Adrenal gland (tissue), 12 donors: ENCODE measurements around the gene PIK3CB. TPM values are rescaled to one million over a fixed set of nuclear protein-coding genes. Genes with fewer than 3 reads are reported as not detected.

ENCODE experiments used
- DNase-seq, 7 donors: peaks; one replicate each; pipeline ENCODE4 v3.0.0-alpha.2; 2019 to 2020
- H3K27ac ChIP-seq, 5 donors: fragments of 200-600 bp; sonication (generic) in 4 of 5; 1 replicate in 3 of 5; 2 replicates in 2 of 5; pipeline versions ENCODE4 v1.5.1 to v1.8.0; 2016 to 2020; ENCODE audit warnings: mild to moderate bottlenecking in 1 of 5
- H3K27me3 ChIP-seq: fragments of 200-600 bp; 2 replicates; pipeline ENCODE4 v1.8.0; 2021
- H3K36me3 ChIP-seq, 2 donors: fragments of 200-600 bp; replicated peaks in 1 of 2; 1 replicate in 1 of 2; 2 replicates in 1 of 2; pipeline versions ENCODE4 v1.5.1 to v1.8.0; 2018 to 2022
- H3K4me1 ChIP-seq, 2 donors: fragments of 200-600 bp; replicated peaks in 1 of 2; 1 replicate in 1 of 2; 2 replicates in 1 of 2; pipeline versions ENCODE4 v1.5.1 to v1.8.0; 2018 to 2021
- H3K4me3 ChIP-seq, 4 donors: fragments of 200-600 bp; sonication (generic) in 3 of 4; one replicate each; pipeline ENCODE4 v1.5.1; 2016 to 2018
- H3K9me3 ChIP-seq, 3 donors: fragments of 200-600 bp; sonication (generic) in 1 of 3; replicated peaks in 1 of 3; 1 replicate in 2 of 3; 2 replicates in 1 of 3; pipeline versions ENCODE4 v1.5.1 to v1.8.0; 2016 to 2021
- POLR2A ChIP-seq, 2 donors: fragments of 450-650 bp; IDR thresholded peaks; one replicate each; pipeline ENCODE4 v1.6.1; 2017; ENCODE audit warnings: antibody characterized with exemption in 2 of 2, mild to moderate bottlenecking in 2 of 2, moderate library complexity in 1 of 2
- WGBS, 4 donors: extraction: QIAGEN DNeasy Blood & Tissue Kit in 2 of 4; methylation state at CpG; one replicate each; pipeline versions ENCODE4 v1.1.5 to v1.1.7; 2013 to 2017; 5-methylcytosine and 5-hydroxymethylcytosine counted together
- intact Hi-C, 2 donors: fragments of 100-400 bp; cut with DNase I; formaldehyde crosslinking; loops; one replicate each; pipeline versions ENCODE4 v1.14.1 to v1.15.0; 2022 to 2023
- polyA plus RNA-seq, 3 donors: library from polyadenylated mRNA; stranded (reverse); fragments of 200-250 nt in 2 of 3; fragments of 350-450 nt in 1 of 3; fragmentation: Illumina TruSeq in 1 of 3; extraction: RNeasy Lipid Tissue Mini Kit (QIAGEN cat#74804) in 1 of 3; gene quantifications; one replicate each; pipeline ENCODE4 v1.2.3, GENCODE V29; 2013 to 2014
- total RNA-seq, 9 donors: library from RNA; depleted of rRNA in 4 of 9; stranded (reverse); fragments of >200 nt in 4 of 9; fragments of 120-200 nt in 1 of 9; fragmentation: NEBNext Ultra II Directional in 1 of 9; extraction: Animal tissue kit (Norgen Biotek cat#: 25700) in 1 of 9; gene quantifications; one replicate each; pipeline versions ENCODE4 v1.1.0 to v1.2.4, GENCODE V29; 2013 to 2023
- TF ChIP-seq, protein P1 (sequence below), 6 experiments: fragments of 450-650 bp in 4 of 6; fragments of 200-600 bp in 2 of 6; sonication (generic) in 1 of 6; IDR thresholded peaks; 1 replicate in 5 of 6; 2 replicates in 1 of 6; pipeline versions ENCODE4 v1.5.1 to v1.8.0; 2016 to 2021; ENCODE audit warnings: antibody characterized with exemption in 6 of 6, mild to moderate bottlenecking in 2 of 6, moderate library complexity in 1 of 6
- donor health status: healthy with polysubstance abuse.
- donor health status: Bipolar disorder and iron deficiency.
- donor health status: DM: yes; HTN: yes; CAD: no.
- donor health status: DM: no; HTN: no; CAD: no.
- donor health status: DM: no; HTN: no; CAD: no.
- donor health status: DM: yes; HTN: yes; CAD: no.

PIK3CB gene
- total and polyA plus RNA-seq, 12 donors: 4.6 to 26.0 (median 15.5) TPM

DNA sequence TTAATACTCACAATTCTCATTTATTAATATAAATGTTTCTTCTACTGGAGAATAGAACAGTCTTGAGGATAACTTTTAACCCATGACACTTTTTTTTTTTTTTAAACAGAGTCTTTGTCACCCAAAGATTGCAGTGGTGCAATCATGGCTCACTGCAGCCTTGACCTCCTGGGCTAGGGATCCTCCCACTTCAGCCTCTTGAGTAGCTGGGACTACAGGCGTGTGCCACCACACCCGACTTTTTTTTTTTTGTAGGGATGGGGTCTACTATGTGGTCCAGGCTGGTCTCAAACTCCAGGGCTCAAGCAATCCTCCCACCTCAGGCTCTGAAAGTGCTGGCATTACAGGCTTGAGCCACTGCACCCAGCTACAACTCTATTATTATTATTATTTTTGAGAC is 34.5 kb downstream of the PIK3CB start:
- Histone ChIP-seq H3K4me3 (no peak overlapping the region), H3K27ac (no peak overlapping the region), H3K9me3 (no peaks in the 10 kb centered on the region), H3K36me3 (no peaks in the 10 kb centered on the region), H3K4me1 (peaks cover 0 to 3% of the 10 kb centered on the region in 2 donors), H3K27me3 (no peaks in the 10 kb centered on the region)
- DNase-seq: peak in 1 of 7 donors; percentile 45
- intact Hi-C loops: no loop called here
- no peak for TF ChIP-seq POLR2A (IDR thresholded peaks at IDR 0.05)
- TF ChIP-seq, protein P1, sequence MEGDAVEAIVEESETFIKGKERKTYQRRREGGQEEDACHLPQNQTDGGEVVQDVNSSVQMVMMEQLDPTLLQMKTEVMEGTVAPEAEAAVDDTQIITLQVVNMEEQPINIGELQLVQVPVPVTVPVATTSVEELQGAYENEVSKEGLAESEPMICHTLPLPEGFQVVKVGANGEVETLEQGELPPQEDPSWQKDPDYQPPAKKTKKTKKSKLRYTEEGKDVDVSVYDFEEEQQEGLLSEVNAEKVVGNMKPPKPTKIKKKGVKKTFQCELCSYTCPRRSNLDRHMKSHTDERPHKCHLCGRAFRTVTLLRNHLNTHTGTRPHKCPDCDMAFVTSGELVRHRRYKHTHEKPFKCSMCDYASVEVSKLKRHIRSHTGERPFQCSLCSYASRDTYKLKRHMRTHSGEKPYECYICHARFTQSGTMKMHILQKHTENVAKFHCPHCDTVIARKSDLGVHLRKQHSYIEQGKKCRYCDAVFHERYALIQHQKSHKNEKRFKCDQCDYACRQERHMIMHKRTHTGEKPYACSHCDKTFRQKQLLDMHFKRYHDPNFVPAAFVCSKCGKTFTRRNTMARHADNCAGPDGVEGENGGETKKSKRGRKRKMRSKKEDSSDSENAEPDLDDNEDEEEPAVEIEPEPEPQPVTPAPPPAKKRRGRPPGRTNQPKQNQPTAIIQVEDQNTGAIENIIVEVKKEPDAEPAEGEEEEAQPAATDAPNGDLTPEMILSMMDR (IDR thresholded peaks at IDR 0.05): no peak
- 94 to 100% (median 98%) methylated on average over 2 of the region's 2 CpGs for WGBS, 4 donors

DNA sequence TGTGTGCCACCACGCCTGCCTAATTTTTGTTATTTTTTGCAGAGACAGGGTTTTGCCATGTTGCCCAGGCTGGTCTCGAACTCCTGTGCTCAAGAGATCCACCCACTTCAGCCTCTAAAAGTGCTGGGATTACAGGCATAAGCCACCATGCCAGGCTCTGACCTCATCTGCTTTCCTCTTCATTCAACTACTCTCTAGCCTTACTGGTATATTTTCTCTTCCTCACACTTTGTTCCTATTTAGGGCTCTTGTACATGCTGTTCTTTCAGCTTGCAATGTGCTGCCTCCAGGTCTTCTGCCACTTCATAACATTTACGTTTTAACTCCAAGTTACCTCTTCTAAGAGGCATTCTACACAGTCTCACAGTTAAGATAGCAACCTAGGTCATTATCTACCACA is 34.9 kb downstream of the PIK3CB start:
- WGBS, 4 donors: 88 to 91% (median 89%) methylated on average over 3 of the region's 3 CpGs
- no peaks in the 10 kb centered on the region for H3K36me3 ChIP-seq

DNA sequence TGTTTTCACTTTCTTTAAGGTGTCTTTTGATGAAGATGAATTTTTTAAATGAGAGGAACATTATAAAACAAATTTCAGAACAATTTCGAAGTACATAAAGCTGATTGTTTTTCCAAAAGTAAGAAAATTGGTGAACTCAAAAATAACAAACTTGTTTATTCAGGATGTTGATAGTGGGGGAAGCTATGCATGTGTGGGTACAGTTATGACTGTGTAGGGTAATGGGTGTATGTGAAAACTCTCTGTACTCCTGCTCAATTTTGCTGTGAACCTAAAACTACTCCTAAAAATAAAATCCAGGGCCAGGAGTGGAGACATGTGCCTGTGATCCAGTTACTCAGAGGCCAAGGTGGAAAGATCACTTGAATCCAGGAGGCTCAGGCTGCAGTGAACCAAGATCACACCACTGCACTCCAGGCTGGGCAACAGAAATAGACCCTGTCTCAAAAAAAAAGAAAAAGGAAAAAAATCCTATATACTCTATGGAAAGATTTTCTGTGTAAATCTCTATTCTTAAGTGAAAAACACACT is 37.2 kb downstream of the PIK3CB start:
- H3K9me3 ChIP-seq: no peaks in the 10 kb centered on the region
- H3K27me3 ChIP-seq: no peaks in the 10 kb centered on the region
- no peak overlapping the region for H3K4me3 ChIP-seq
- WGBS, 4 donors: 88 to 98% (median 95%) methylated on average over 1 of the region's 1 CpG
- H3K4me1 ChIP-seq: peaks cover 0 to 3% of the 10 kb centered on the region in 2 donors
- no peak for TF ChIP-seq POLR2A (IDR thresholded peaks at IDR 0.05)
- TF ChIP-seq, protein P1 (IDR thresholded peaks at IDR 0.05): no peak
- DNase-seq: peak in 1 of 7 donors; percentile 17
- intact Hi-C loops: no loop called here
- no peak overlapping the region for H3K27ac ChIP-seq
- peaks cover 0 to 8% of the 10 kb centered on the region in 2 donors for H3K36me3 ChIP-seq

More for the DNA sequence above, 34.9 kb downstream of the PIK3CB start:
- DNase-seq: peak in 1 of 7 donors; percentile 53
- Histone ChIP-seq H3K27me3 (no peaks in the 10 kb centered on the region), H3K4me1 (peaks cover 0 to 3% of the 10 kb centered on the region in 2 donors), H3K27ac (no peak overlapping the region), H3K9me3 (no peaks in the 10 kb centered on the region), H3K4me3 (no peak overlapping the region)
- TF ChIP-seq, protein P1 (IDR thresholded peaks at IDR 0.05): no peak
- no peak for TF ChIP-seq POLR2A (IDR thresholded peaks at IDR 0.05)
- intact Hi-C loops: no loop called here

DNA sequence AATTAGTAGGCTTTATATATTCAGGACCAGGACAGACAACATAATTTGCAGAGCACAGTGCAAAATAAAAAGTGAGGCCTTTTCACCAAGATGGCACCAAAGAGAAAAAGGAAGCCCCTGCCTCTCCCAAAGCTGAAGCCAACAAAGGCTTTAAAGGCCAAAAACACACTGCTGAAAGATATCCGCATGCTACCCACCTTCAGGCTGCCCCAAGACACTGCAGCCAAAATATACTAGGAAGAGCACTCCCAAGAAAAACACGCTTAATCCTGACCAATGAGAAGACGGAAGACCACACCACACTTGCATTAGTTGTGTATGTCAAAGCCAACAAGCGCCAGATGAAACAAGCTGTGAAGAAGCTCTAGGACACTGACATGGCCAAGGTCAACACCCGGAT is 38.0 kb downstream of the PIK3CB start:
- intact Hi-C loops: no loop called here
- no peaks in the 10 kb centered on the region for H3K9me3 ChIP-seq
- peaks cover 0 to 8% of the 10 kb centered on the region in 2 donors for H3K36me3 ChIP-seq
- TF ChIP-seq, protein P1 (IDR thresholded peaks at IDR 0.05): no peak
- TF ChIP-seq POLR2A (IDR thresholded peaks at IDR 0.05): no peak
- H3K27ac ChIP-seq: no peak overlapping the region
- 81 to 86% (median 83%) methylated on average over 5 of the region's 5 CpGs for WGBS, 4 donors
- no peak for DNase-seq
- no peak overlapping the region for H3K4me3 ChIP-seq
- H3K27me3 ChIP-seq: no peaks in the 10 kb centered on the region
- H3K4me1 ChIP-seq: peaks cover 0 to 3% of the 10 kb centered on the region in 2 donors
